NCI-H1417 (cell line): ENCODE results near the gene CTU2.

Experiments
- DNase-seq, 3 experiments: peaks; one replicate each; lab custom pipeline; 2025; lab: John Stamatoyannopoulos, UW

The CTU2 gene

DNA sequence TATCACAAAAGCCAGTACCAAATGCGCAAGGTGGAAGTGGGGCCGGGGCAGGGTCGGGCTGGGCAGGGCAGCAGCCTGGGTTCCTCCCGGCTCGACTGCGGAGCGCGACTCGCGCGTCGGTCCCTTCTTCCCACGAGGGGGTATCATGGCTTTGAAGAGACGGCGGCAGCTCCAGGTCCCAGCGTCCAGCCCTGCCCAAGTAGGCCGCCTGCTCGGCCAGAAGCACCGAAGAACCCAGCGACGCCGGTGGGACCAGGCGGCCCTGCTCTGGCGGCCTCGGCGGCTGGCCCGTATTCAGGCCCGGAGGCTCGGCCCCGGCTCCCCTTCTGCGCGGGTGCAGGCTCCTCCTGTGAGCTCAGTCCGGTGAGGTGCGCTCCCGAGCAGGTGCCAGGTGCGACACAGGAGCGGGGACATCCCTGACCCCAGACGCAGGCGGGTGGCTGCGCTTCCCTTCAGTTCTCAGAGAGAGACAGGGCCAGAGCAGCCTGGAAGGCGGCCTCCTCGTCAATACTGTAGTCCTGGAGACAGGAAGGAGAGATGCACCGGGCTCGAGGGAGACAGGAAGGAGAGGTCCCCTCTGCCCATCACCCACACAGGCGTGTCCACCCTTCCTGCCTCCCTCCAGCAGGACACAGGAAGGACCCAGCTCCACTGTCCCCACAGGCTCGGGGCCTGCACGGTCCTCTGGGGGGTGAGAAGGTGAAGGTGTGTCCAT is 9.0 kb upstream of the CTU2 start:
- no peak for DNase-seq

DNA sequence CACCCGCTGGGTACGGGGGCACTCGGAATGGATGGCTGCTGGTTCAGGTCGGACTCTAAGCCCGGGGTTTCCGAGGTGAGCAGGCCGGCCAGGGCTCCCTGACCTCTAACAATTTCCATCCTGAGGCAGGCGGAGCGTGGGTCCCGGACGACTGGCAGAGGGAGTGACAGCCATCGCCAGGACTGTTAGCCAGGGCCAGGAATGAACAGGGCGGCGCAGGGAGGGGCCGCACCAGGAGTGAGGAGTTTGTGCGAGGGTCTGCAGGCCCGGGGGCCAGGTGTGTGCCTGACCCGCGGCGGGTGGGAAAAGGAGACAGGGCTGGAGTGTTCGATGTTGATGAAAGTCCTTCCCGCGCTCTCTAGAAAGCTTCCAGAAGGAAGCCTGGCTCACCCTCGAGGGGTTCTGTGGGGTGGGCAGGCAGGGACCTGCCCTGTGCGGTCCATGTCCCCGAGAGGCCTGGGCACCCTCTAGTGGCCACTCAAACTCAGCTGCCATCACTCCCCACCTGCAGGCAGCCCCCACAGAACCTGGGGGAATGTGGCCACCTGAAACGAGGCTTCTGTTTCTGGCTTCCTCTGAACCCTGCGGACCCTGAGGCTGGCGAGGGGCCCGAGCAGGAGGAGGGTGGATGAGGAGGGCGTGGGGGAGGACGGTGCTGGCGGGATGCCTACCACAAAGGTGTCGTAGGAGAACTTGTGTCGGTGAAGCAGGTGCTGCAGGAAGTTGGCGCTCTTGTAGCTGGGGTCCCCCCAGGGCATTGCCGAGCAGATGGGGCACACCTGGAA is 8.3 kb upstream of the CTU2 start:
- DNase-seq: no peak

DNA sequence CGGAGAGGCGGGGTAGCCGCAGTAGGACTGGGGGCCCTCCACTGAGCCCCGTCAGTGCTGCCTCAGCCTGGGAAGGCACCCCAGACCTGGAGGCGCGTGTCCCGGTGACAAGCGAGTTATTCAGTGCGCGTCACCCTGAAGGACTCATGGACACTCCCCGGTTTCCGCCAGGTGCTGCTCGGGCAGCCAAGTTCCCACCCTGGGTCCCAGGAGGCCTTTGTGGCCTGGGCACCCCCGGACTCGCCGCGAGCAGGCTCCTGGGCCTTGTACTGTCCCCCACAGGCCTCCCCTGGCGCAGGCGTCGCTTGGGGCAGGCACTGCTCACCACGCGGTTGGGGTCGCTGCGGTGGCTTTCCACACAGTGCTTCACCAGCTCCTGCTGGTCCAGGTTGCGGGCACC is 7.7 kb upstream of the CTU2 start:
- DNase-seq: no peak

DNA sequence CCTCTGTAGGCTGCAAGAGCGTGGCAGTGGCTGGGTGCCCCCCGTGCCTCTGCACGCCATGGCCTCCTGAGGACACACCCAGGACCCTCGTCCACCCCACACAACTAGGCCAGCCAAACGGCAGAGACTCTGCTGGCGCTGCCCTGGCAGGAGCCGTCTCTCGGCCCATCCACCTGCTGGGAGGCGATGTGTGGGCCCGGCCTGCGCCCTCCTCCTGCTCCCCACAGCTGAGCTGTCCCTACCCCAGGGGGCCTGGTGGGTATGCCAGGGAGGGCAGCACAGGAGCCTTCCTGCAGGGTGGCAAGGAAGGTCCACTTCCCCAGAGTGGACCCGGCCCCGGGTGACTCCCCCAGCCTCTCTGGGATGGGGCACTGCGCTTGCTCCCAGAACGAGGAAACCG is 7.1 kb upstream of the CTU2 start:
- no peak for DNase-seq

DNA sequence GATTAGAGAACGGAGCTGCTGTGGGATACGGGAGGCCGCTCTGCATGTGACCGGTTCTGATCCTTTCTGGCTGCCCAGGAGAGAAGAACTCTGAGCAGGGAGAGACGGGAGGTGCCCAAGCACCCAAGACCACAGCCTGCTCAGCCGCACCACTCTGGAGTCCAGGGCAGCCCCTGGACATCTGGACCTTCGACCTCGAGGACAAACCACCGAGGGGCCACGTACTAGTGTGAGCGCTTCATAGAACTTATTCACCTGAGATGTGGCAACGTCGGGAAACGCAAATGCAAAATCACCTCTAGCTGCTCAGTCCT is 6.0 kb upstream of the CTU2 start:
- no peak for DNase-seq

DNA sequence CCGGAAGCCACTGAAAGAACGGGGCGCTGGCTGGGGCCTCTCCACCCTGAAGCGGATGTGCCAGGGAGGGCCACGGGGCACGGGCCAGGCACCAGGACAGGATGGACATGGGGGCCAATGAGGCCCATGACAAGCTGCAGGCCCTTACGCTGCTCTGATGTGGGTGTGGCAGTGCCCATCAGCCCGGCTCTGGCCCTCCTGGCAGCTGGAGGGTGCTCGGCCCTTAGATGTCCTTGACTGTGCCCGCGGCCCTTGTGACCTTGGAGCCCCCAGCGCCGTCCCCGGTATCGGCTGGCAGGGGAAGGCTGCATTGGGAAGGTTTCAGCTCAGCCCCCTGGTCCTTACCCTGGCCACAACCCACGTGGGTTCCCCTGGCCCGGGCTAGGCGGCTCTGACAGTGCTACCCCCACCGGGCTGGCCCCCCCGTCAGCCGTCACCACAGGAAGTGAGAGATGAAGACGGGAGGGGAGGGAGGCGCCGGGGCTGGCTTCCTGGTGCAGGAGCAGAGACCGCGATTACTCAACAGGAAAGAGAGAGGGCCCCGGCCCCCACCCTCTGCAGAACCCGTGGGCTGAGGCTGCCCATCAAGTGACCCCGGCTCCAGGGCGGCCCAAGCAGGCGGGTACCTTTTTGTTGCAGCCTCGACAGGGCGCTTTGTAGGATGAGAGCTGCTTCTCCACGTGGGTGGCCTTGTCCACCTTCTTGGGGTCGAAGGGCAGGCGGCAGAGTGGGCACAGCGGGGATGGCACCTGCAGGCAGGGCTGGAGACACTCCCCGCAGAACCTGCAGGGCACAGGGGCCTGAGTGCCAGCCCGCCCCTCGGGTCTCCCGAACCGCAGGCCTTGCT is 5.4 kb upstream of the CTU2 start:
- DNase-seq: no peak

DNA sequence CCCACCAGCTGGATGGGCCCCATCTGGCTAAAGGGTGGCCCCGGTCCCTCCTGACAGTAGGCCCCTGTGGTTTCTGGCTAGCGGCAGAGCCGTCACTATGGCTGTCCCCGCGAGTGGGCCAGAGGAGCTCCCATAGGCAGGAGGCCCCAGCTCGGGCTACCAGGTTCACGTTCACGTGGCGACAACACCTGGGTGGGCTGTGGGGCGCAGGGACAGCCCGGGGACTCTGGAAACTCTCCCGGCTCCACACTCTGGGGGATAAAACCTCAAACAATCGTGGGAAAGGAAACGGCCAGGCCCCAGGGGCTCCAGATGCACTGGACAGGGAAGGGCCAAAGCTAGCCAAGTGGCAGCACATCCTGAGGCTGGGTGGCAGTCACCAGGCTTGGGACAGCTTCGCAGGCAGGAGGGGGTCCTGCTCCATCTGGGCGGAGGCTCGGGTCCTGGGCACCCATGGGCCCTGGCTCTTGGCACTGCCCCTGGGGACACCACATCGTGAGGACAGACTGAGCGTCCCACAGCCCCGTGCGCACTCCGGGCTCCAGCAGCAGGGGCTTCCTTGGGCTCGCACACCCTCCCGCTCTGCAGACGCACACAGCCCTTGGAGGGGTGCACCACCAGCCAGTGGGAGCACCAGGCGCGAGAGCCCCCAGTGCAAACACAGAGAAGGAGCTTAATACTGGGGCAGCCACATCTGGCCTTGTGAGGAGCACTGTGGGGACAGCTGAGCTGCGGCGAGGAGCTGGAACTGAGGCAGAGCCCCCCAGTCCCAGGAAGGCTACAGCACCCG is 4.5 kb upstream of the CTU2 start:
- DNase-seq: no peak

DNA sequence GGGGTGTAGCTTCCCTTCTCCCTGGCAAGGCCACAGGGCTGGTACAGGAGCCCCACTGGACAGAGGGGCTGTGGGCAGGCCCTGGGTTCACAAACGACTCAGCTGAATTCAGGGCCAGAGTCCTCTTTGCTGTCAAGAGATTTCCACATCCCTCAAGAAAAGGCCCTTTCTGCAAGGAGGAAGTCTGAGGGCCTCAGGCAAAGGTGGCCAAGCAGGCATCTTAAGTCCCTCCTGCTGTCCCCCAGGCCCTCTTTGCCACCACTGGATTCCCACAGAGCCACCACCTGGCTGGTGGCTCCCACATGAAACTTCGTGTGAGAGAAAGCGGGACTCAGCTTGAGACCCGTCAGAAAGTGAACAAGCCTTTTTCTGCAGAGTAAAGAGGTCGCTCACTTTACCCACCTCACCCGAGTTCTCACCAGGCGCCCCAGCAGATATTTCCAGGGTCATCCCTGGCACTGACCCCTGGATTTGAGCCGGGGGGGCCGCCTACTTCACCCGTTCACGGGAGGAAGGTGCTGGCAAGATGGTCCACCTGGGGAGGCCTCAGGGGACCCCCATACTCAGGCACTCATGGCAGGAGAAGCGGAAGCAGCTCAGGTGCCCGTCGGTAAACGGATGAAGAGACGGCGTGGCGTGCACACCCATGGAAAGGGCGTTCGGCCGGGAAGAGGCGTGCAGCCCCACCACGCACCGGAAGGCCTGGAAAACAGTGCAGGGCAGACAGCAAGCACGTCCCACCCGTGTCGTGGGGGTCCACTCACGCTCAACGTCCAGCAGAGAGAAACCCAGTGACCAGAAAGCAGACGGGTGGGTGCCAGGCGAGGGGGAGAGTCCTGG is 3.7 kb upstream of the CTU2 start:
- no peak for DNase-seq

DNA sequence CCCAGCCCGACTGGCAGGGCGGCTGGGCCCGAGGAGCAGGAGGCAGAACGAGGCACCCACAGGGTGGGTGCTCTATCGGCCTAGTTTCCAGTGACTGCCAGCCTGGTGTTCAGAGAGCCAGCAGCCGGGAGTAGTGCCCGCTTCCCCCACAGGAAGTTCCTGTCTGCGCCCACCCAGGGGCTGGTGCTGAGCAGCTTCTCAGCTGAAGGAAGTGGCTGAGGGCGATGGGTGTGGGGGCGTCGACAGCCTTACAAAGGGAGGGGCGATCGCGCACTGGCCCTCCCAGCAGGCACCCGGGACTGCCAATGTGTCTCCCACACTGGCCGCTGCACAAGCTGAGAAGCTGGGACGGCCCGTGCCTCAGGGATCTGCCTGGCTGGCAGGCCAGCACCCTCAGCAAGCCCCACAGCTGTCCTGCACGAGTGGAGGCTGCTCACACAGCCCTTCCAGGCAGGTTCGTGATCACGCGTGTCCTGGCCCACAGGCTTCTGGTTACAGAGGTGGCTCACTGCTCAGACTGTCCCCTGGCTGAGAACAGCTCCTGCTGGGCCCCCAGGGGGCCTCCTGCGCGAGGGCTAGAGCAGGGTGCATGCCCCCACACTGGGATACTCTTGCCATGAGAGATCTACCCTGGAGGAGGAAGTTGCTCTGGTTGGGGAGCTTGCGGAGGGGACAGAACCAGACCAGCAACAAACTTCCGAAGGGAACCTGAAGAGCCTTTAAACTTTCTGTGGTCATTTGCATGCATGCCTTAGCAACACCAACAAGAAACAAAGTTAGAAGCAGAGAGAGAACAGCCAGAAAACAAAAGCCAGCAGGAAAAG is 2.6 kb upstream of the CTU2 start:
- no peak for DNase-seq

DNA sequence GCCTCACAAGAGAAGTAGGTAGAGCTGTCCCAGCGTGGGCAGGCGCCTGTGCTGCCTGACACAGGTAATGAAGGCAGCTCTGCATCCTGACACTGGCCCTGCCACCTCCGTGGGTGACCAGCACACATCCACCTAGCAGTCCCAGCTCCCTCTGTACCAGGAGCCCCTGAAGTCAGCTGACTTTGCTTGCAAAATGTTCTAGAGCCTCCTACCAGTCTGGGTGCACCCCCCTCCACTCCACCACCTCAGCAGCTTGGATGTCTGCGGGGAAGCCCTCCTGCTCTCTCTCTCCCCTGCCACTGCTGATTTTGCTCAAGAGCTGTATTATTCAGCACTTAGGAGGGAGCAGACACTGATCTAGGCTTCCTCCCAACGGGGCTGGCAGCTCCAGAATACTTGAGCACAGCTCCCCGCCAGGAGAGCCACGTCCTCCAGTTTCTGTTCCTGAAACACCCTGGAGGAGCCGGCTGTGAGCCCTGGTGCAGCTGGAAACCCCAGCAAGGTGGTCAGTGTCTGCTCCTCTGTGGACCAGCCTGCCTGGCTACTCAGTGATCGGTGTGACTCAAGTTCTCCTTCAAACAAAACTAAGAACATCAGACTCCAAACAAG is 1.1 kb upstream of the CTU2 start:
- no peak for DNase-seq

DNA sequence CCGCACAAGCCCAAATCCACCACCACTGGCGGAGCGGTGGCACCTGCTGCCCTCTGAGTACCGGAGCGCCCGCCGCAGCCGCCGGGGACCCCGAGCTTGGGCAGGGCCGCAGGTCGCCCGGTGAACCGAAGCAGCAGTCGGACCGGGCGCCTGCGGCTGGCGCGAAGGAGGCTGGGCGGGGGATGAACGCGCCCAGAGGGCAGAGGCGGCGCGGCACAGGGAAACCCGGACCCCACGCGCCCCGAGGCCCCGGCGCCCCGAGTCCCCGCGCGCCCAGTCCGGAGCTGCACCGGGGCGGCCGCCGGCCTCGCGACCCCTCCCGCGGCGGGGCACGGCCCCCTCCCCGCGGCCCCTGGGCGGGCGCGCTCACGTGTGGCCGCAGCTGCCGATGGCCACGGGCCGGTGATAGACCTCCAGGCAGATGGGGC is 488 bp upstream of the CTU2 start:
- peak in 1 of 3 experiments; percentile 38 for DNase-seq

DNA sequence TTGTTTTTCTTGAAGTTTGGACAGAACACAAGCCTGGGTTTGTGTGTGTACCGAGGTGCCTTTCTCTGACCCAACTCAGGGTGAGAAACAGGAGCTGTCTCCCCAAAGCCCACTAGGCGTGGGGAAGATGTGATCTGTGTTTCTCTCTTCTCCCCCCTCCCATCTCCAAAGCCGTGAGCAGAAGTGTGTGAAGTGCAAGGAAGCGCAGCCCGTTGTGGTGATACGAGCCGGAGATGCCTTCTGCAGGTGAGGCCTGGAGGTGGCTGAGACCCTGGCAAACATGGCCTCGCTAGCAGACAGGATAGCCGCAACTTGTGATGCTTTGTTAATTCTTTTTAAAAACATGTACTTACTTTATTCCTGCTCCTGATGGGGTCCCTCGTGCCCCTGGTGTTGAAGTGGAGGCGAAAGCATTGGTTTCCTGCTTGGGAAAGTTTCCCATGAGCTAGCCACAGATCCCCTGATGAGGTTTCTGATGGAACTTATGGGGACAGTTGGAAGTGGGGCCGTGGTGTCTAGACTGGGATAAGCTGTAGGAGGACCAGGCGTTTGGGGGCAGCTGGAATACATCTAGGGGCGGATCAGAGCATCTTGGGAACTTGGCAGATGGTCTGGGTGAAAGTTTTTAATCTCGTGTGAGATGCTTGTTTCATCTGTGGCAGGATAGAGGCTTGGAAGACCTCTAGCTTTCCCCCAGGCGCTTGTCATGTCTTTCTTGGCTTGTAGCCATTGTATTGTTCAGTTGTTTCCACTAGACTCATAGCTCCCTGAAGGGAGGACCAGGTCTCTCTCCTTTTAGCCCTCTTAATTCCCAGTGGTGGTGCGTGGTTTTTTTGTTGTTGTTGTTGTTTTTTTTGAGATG is 893 bp downstream of the CTU2 start:
- no peak for DNase-seq

DNA sequence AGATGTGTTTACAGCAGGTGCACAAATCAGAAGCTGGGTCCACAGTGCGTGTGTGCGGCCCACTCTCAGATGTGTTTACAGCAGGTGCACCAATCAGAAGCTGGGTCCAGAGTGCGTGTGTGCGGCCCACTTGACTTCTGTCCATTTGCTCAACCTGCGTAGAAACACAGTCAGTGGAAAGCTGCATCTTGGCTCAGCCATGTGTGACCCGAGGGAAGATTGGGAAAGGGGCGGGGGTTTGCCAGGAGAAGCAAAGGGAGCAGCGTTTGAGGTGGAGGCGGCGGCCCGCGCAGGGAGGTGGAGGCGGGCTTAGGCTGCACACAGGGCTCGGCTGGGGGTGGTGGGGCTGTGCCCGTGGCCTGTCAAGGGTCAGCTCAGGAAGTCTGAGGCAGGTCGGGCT is 4.3 kb downstream of the CTU2 start:
- peak in 1 of 3 experiments; percentile 15 for DNase-seq

DNA sequence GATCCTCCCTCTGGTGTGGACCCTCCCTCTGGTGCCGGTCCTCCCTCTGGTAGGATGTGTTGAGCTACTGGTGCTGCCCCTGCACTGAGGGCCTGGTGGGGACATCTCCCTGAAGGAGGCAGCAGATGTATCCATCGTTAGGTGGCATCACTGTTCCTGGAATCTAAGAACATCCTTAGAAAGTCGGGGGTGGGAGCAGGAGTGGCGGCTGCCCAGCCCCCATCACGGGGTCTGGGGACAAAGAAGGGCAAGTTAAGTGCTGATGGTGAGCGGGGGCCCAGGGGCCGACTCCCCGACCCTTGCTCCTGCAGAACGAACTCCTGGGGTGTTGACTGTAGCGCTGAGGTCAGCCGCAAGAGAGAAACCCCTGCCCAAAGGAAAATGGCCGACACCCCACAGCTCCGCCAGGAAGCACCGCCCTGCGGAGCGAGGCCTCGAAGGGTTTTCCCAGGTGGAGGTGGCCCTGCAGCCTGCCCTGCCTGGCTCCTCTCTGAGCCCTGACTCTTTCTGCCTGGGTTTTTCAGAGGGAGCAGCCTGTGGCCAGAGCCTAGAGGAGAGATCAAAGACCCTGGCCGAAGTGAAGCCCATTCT is 5.5 kb downstream of the CTU2 start:
- DNase-seq: no peak

DNA sequence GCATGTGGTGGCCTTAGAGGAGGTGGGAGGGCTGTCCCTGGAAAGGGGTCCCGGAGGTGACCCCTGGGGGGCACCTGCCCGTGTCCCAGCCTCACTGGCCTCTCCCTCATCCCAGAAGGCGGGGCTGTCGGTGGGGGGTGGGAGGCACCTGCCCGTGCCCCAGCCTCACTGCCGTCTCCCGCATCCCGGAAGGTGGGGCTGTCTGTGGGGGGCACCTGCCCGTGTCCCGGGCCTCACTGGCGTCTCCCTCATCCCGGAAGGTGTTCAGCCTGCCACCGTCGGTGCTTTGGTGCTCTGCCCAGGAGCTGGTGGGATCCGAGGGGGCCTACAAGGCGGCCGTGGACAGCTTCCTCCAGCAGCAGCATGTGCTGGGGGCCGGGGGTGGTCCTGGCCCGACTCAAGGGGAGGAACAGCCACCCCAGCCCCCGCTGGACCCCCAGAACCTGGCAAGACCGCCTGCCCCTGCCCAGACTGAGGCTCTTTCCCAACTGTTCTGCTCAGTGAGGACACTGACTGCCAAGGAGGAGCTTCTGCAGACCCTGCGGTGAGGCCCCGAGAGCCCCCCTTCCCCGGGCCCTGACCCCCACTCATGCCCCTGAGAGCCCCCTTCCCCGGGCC is 6.2 kb downstream of the CTU2 start:
- DNase-seq: no peak

DNA sequence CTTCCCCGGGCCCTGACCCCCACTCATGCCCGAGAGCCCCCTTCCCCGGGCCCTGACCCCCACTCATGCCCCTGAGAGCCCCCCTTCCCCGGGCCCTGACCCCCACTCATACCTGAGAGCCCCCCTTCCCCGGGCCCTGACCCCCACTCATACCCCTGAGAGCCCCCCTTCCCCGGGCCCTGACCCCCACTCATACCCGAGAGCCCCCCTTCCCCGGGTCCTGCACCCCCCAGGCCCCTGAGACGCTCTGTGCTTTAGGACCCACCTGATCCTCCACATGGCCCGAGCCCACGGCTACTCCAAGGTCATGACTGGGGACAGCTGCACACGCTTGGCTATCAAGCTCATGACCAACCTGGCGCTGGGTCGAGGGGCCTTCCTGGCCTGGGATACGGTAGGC is 6.8 kb downstream of the CTU2 start:
- DNase-seq: no peak

DNA sequence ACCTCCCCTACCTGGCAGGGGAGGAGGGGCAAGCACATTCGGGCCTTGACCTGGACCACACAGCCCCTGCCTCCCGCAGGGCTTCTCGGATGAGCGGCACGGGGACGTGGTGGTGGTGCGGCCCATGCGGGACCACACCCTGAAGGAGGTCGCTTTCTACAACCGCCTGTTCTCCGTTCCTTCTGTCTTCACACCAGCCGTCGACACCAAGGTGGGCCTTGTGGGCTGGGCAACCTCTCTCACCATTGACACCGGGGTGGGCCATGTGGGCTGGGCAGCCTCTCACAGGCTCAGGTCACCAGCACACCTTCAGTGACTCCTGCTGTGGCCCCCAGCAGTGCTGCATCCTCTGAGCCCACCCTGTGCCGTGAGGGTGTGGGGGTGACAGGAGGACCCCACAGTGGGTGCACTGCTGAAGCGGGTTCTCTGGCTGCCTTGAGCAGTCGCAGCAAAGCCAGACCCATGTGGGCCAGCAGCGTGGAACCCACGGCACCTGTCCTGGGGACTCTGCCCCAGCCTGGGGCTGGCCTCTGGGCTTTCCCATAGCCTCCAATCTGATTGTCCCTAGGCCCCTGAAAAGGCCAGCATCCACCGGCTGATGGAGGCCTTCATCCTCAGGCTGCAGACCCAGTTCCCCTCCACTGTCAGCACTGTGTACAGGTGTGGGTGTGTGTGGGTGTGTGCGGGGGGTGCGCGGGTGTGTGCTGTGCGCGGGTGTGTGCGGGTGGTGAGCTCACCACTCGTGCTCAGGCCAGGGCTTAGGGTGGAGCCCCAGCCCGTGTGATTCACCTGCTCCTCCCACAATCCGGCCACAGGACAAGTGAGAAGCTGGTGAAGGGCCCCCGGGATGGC is 7.5 kb downstream of the CTU2 start:
- no peak for DNase-seq
